ENCODE data around the gene TMEM255B. TPM values are rescaled to one million over a fixed set of nuclear protein-coding genes. Genes with fewer than 3 reads are reported as not detected.

Gene TMEM255B
- total RNA-seq, 1 experiment from 2014 or later = 2.8 TPM

GRCh38 chr13:113792236-113792770 is 33.3 kb downstream of the TMEM255B start:
- no peak overlapping the region for H4K91ac ChIP-seq (ENCODE audit: insufficient read length, low read depth, low read length)
- no CpG with 5 or more reads among the region's 12 CpGs for WGBS (ENCODE audit: extremely low coverage, insufficient read length, low lambda C conversion rate)
- H3K4me3 Mint-ChIP-seq = no peak overlapping the region

More at GRCh38 chr13:113792236-113792770, 33.3 kb downstream of the TMEM255B start:
- no peaks in the 10 kb centered on the region for H3K36me3 Mint-ChIP-seq (ENCODE audit: insufficient read depth in 1 of 3, low read depth in 3 of 3)
- no peak overlapping the region for H3K23ac ChIP-seq (ENCODE audit: insufficient read length, low read depth, low read length)
- no peak overlapping the region for H2BK20ac ChIP-seq (ENCODE audit: low read depth, low read length, poor library complexity, severe bottlenecking)
- H3T11ph ChIP-seq (ENCODE audit: low read length) = no peak overlapping the region
- H4K5ac ChIP-seq (ENCODE audit: insufficient read length, low read depth, low read length) = no peak overlapping the region
- no peaks in the 10 kb centered on the region; the same call in 1 of the 2 replicates for H3K4me1 ChIP-seq (ENCODE audit: insufficient read depth, low read length)
- H3K18ac ChIP-seq (ENCODE audit: insufficient read length, low read depth, low read length) = no peak overlapping the region
- no peak overlapping the region for H3K27ac Mint-ChIP-seq
- H2AK5ac ChIP-seq (ENCODE audit: insufficient read length, low read length) = no peak overlapping the region
- H2BK120ac ChIP-seq (ENCODE audit: low read depth, low read length, poor library complexity, severe bottlenecking) = no peak overlapping the region
- no peaks in the 10 kb centered on the region for H3K79me1 ChIP-seq (ENCODE audit: insufficient read depth, low read depth, low read length, poor library complexity, severe bottlenecking)
- H3K27me3 Mint-ChIP-seq (ENCODE audit: low read depth) = no peaks in the 10 kb centered on the region; the same call in 1 of the 2 replicates
- H3K9me3 ChIP-seq (ENCODE audit: control insufficient read depth, low read depth, low read length) = no peaks in the 10 kb centered on the region
- no peak overlapping the region for H3K14ac ChIP-seq (ENCODE audit: insufficient read depth, low read length)
- H2BK15ac ChIP-seq (ENCODE audit: low read depth, low read length) = no peak overlapping the region
- H2BK12ac ChIP-seq (ENCODE audit: insufficient read length, low read depth, low read length) = no peak overlapping the region
- no peaks in the 10 kb centered on the region for H3K27me3 ChIP-seq (ENCODE audit: insufficient read depth, low read length)
- H3K27ac ChIP-seq (ENCODE audit: insufficient read length, low read depth, low read length) = no peak overlapping the region
- H3K79me2 ChIP-seq (ENCODE audit: insufficient read depth, low read length) = no peaks in the 10 kb centered on the region
- H4K8ac ChIP-seq (replicated peaks; ENCODE audit: insufficient read length, low read depth, low read length) = no peak overlapping the region
- H3K4me1 Mint-ChIP-seq = peaks cover 0 to 3% of the 10 kb centered on the region in 2 experiments; a peak in 1 of 4 replicates
- no peak overlapping the region for H3K4me2 ChIP-seq (ENCODE audit: insufficient read depth, insufficient read length, low read length)
- no peak overlapping the region for H2AFZ ChIP-seq (ENCODE audit: low read length)
- no peak overlapping the region for H3K9ac ChIP-seq (ENCODE audit: extremely low read depth, insufficient read length, low read length)
- no peaks in the 10 kb centered on the region for H3K9me3 Mint-ChIP-seq
- no peak for TF ChIP-seq CTCF (conservative IDR thresholded peaks at IDR 0.05)
- no peak overlapping the region for H2BK5ac ChIP-seq (ENCODE audit: insufficient read length, low read length)
- no peak for DNase-seq
- no peaks in the 10 kb centered on the region for H4K20me1 ChIP-seq (ENCODE audit: control insufficient read depth, insufficient read depth, insufficient read length)
- no peak overlapping the region for H3K4ac ChIP-seq (ENCODE audit: low read depth, low read length)
- H3K56ac ChIP-seq (ENCODE audit: insufficient read length, low read depth, low read length) = no peak overlapping the region
- H3K23me2 ChIP-seq (ENCODE audit: insufficient read length, low read depth, low read length, poor library complexity, severe bottlenecking) = no peaks in the 10 kb centered on the region

Data from H9 (cell line).